Left ventricle myocardium superior (tissue), 1 donor: ENCODE data around the gene OGA. TPM values are rescaled to one million over a fixed set of nuclear protein-coding genes. Genes with fewer than 3 reads are reported as not detected.
A peak's percentile ranks its signal among the peaks of the same experiment; 100 is the strongest.

Experiments
- ATAC-seq: fragments of 200-7000 bp; cut with Tn5 transposase; one replicate; pipeline ENCODE4 v1.9.1; 2020; ENCODE audit warnings: mild to moderate bottlenecking, moderate library complexity
- DNase-seq: peaks from one replicate; pipeline ENCODE4 v3.0.0-alpha.2; 2020
- intact Hi-C: fragments of 100-400 bp; cut with micrococcal nuclease; formaldehyde crosslinking; loops from one replicate; pipeline ENCODE4 v1.11.0; 2022
- total RNA-seq: library from RNA; stranded (reverse); fragmentation: NEBNext Ultra II Directional; extraction: Animal tissue kit (Norgen Biotek cat#: 25700); gene quantifications from one replicate; pipeline ENCODE4 v1.2.1, GENCODE V29; 2021
- donor health status: DM: no; HTN: yes; CAD: no; lungs with severe emphysema.

OGA gene
- total RNA-seq, 1 donor from 2014 or later, result 79.8 TPM

GRCh38 chr10:101779544-101780186 lies 38.6 kb downstream of the OGA start:
- intact Hi-C loops, result loop anchor here (10.0 kb wide), 1 partner anchor 175 kb away; no protein-coding TSS in a partner anchor
- ATAC-seq, result peak; percentile 82
- DNase-seq, result peak; percentile 90

GRCh38 chr10:101778781-101779543 lies 39.3 kb downstream of the OGA start:
- intact Hi-C loops, result loop anchor here (10.0 kb wide), 1 partner anchor 174 kb away; no protein-coding TSS in a partner anchor
- ATAC-seq (peak; percentile 23), DNase-seq (no peak)

DNA sequence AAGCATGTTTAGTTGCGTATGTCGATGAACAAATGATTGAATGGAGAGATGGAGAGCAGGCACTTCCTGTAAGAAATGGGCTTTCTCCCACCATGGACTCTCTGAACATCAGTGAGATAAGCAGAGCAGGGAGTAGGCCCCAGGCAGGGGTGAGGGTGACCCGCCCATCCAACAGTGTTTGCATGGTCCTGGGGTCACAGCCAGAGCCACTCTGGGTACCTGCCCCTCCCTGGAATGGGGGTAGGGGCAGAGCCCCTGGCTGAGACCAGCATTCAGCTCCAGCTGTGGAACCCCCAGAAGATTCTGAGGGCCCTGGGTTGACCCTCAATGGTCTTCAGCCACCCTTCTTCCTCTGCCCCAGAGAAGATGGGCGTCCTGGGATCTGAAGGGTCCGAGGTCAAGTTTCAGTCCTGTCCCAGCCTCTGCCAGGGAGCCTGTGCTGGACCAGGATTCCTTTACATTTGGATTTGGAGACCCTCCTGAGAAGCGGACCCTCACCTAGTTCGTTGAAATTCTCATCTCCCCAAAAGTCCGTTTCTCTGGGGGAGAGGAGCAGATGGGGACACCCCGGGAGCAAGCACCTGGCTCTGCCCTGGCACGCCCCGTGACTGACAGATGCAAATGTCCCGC lies 40.0 kb downstream of the OGA start:
- intact Hi-C loops, result loop anchor here (10.0 kb wide), 1 partner anchor 173 kb away; no protein-coding TSS in a partner anchor
- DNase-seq (no peak), ATAC-seq (no peak)

- DNase-seq, result no peak
- intact Hi-C loops, result loop anchor here (10.0 kb wide), 1 partner anchor 173 kb away; no protein-coding TSS in a partner anchor
- no peak for ATAC-seq
Observed at GRCh38 chr10:101777619-101778145, 40.6 kb downstream of the OGA start.

DNA sequence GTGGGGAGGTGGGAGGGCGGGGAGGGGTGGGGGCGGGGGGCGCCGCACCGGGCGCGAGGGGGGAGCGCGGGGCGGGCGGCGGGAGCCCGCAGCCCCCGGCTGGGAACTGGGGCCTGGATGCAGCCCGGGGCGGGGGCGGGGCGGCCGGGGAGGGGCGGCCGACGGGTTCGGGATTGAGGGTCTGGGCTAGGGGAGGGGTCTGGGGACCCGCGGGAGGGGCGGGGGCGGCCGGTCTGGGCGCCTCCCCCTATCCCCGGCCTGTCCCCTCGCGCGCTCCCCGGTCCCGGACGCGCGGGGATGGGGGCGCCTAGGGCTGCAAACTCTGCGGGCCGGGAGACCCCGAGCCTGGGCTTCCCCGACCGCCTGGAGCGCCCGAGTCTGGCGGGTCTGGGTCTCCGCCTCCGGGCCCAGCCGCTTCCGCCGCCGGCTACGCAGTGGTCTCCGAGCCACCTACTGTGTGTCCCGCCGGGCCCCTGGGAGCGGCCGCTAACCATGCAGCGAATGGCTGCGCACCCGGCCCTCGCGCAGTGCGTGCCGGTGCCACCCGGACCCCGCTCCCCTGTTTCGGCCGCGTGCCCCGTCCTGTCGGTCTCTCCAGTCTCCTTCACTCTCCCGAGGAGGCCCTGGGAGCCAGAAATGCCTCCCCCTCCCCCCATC lies 42.0 kb downstream of the OGA start:
- ATAC-seq (no peak), DNase-seq (no peak)
- intact Hi-C loops, result loop anchor here (10.0 kb wide), 1 partner anchor 171 kb away; no protein-coding TSS in a partner anchor

DNA sequence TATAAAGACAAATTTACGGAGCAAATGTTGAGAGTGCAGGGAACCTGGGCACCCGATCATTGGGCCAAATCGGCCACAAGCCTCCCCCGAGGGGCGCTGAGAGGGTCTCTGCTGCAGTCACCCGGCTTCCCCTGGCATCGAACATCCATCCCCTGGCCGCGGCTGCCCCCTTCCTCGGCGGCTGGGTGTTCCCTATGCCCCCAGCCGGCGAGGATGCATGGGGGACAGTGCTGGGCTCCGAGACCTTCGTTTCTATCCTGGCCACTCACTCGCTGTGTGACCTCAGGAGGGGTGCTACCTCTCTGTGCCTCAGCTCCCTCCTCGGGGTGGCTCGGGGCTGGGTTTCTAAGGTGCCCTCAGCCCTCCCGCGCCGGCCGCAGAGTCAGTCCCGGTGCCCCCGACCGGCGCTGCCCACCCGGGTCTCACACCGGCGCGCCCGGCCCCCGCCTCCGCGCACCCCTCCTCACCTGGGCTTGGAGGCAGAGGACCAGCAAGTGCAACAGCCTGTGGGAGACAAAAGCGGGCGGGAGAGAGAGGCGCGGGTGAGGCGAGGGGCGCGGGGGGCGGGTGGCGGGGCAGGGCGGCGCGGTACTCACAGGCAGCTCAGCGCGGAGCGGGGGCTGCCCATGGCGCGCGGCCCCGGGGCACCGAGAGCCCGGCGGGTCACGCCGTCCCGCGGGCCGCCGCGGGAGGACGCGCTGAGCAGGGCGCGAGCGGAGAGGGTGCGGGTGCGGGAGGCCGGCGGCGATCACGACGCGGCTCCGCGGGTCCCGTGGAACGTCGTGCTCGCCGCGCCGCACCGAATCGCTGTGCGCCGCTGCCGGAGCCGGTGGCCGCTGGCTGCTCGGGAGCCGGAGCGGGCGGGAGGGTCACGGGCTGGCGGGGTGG lies 42.7 kb downstream of the OGA start, which contains the start of gene FGF8:
FGF8 (minus strand) TSS at position 842 of the 888 bp plus-strand sequence; CDS start at position 628, 214 bp downstream.
- DNase-seq (no peak), ATAC-seq (no peak)
- intact Hi-C loops, result loop anchor here (10.0 kb wide), 1 partner anchor 171 kb away; no protein-coding TSS in a partner anchor

- no peak for DNase-seq
- intact Hi-C loops, result loop anchor here (10.0 kb wide), 1 partner anchor 170 kb away; no protein-coding TSS in a partner anchor
- no peak for ATAC-seq
Observed at GRCh38 chr10:101774589-101775272, 43.5 kb downstream of the OGA start.

GRCh38 chr10:101773923-101774588 lies 44.2 kb downstream of the OGA start:
- DNase-seq, result no peak
- intact Hi-C loops, result loop anchor here (10.0 kb wide), 1 partner anchor 169 kb away; no protein-coding TSS in a partner anchor
- ATAC-seq, result no peak

- intact Hi-C loops, result loop anchor here (10.0 kb wide), 1 partner anchor 168 kb away; no protein-coding TSS in a partner anchor
- DNase-seq (no peak), ATAC-seq (no peak)
Observed at GRCh38 chr10:101772895-101773761, 45.1 kb downstream of the OGA start.

DNA sequence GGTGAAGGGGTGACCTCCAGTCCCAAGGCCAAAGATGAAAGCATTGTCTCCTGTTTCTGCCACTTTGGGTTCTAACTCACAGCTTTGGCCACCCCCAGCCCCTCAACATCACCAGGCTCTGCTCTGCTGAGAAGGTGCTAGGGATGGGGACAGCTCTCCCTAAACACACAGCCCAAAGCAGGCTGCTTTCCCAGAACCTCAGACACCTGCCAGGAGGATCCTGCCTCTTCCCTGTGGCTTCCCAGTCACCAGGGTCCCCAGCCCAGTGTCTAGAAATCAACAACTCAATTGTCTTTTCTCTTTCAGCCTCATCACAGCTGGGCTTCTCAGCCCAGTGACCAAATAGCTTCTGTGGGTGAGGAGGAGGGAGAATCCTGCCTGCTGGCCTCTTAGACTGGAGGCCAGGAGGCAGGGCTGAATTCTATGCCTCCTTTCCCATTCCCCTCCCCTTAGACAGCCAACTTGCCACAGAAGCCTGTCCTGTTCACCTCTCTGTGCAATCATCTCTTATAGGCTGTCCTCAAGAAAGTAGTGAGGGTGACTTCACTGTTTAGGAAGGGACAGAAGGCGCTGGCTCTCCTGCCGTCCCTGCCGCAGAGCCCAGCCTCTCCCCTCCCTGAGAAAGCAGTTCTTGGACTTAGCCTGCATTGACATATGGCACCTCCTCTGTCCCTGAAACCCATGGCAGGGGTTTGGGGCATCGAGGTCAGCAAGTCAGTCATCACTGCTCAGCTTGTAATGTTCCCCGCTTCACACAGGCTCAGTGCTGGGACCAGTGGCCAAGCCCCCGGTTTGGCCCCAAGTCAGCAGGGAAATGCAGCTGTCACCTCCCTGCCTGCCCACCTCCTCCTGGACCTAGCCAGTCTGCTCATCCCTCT lies 46.0 kb downstream of the OGA start:
- intact Hi-C loops, result loop anchor here (10.0 kb wide), 1 partner anchor 167 kb away; no protein-coding TSS in a partner anchor
- no peak for DNase-seq

DNA sequence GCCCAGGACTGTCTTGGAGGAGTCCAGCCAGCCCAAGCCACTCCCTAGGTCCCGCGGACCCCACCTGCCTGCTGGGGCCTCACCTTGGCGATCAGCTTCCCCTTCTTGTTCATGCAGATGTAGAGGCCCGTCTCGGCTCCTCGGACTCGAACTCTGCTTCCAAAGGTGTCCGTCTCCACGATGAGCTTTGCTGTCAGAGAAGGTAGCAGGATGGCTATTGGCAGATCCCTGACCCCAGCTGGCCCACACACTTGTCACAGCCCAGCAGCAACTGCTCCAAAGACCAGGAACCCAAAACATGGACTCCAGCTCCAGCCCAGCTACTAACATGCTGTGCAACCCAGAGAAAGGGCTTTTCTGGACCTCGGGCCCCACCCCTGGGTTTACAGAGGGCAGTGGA lies 46.9 kb downstream of the OGA start:
- intact Hi-C loops, result loop anchor here (10.0 kb wide), 1 partner anchor 167 kb away; no protein-coding TSS in a partner anchor
- DNase-seq, result no peak
- ATAC-seq, result no peak

More for the DNA sequence above, 46.0 kb downstream of the OGA start:
- ATAC-seq, result no peak

GRCh38 chr10:101770331-101771215 lies 47.7 kb downstream of the OGA start:
- ATAC-seq, result no peak
- intact Hi-C loops, result loop anchor here (10.0 kb wide), 1 partner anchor 166 kb away; no protein-coding TSS in a partner anchor
- DNase-seq, result no peak

GRCh38 chr10:101769541-101770180 lies 48.6 kb downstream of the OGA start:
- ATAC-seq (no peak), DNase-seq (no peak)
- intact Hi-C loops, result loop anchor here (10.0 kb wide), 1 partner anchor 165 kb away; no protein-coding TSS in a partner anchor
